Hematopoietic multipotent progenitor cell treated with erythropoietin and hydrocortisone succinate and interleukin-3 and kit ligand, for 4 days (in vitro differentiated cells): ENCODE data around the gene GPS1.

Source experiments
- DNase-seq: peaks from one replicate; pipeline ENCODE4 v3.0.0-alpha.2; 2015

The GPS1 gene

GRCh38 chr17:82047379-82047778, 4.3 kb upstream of the GPS1 start:
- no peak for DNase-seq

GRCh38 chr17:82047914-82048570, 3.7 kb upstream of the GPS1 start:
- no peak for DNase-seq

- DNase-seq: no peak
Measured at GRCh38 chr17:82048571-82048971, 3.1 kb upstream of the GPS1 start.

- DNase-seq: no peak
Measured at GRCh38 chr17:82049106-82049505, 2.6 kb upstream of the GPS1 start.

- DNase-seq: no peak
Measured at GRCh38 chr17:82049521-82049971, 2.2 kb upstream of the GPS1 start.

- DNase-seq: no peak
Measured at GRCh38 chr17:82050152-82050760, 1.4 kb upstream of the GPS1 start.

- no peak for DNase-seq
Measured at GRCh38 chr17:82050761-82051641, 697 bp upstream of the GPS1 start.

GRCh38 chr17:82052638-82053059, 951 bp downstream of the GPS1 start:
- DNase-seq: no peak

GRCh38 chr17:82053130-82053529, 1.4 kb downstream of the GPS1 start:
- no peak for DNase-seq

- no peak for DNase-seq
Measured at GRCh38 chr17:82053556-82054263, 2.0 kb downstream of the GPS1 start.

GRCh38 chr17:82054351-82055022, 2.8 kb downstream of the GPS1 start:
- no peak for DNase-seq

- no peak for DNase-seq
Measured at GRCh38 chr17:82055023-82055964, 3.6 kb downstream of the GPS1 start.

- no peak for DNase-seq
Measured at GRCh38 chr17:82055965-82056728, 4.4 kb downstream of the GPS1 start.

GRCh38 chr17:82056729-82057621, 5.3 kb downstream of the GPS1 start:
- no peak for DNase-seq

GRCh38 chr17:82058230-82058854, 6.6 kb downstream of the GPS1 start:
- no peak for DNase-seq

- DNase-seq: no peak
Measured at GRCh38 chr17:82058855-82059249, 7.2 kb downstream of the GPS1 start.

- DNase-seq: no peak
Measured at GRCh38 chr17:82059272-82060000, 7.7 kb downstream of the GPS1 start.

GRCh38 chr17:82060001-82060380, 8.3 kb downstream of the GPS1 start:
- no peak for DNase-seq
